SK-N-SH (cell line): ENCODE data around the gene CDK5. TPM values are rescaled to one million over a fixed set of nuclear protein-coding genes. Genes with fewer than 3 reads are reported as not detected.

Experiments used
- CTCF ChIA-PET: fragments of 300-600, 350-600 bp; formaldehyde crosslinking; extraction: SDS; loops from one replicate; lab custom pipeline; 2021; lab: Yijun Ruan, JAX
- POLR2A ChIA-PET: fragments of 350-600 bp; sonication (Branson Sonifier 250); formaldehyde crosslinking; extraction: SDS; loops from one replicate; lab custom pipeline; 2020; ENCODE audit warnings: antibody characterized with exemption, inconsistent platforms; lab: Yijun Ruan, JAX
- DNase-seq: peaks from one replicate; pipeline ENCODE4 v3.0.0; 2012
- H2AFZ ChIP-seq: fragments of 200-600 bp; sonication (generic); 2 replicates; pipeline ENCODE4 v1.8.1; 2016; ENCODE audit warnings: antibody characterized with exemption, mild to moderate bottlenecking, low read depth
- H3F3A ChIP-seq: fragments of 200-600 bp; sonication (generic); replicated peaks from 2 replicates; pipeline ENCODE3; 2016; ENCODE audit warnings: antibody characterized with exemption, mild to moderate bottlenecking; ENCODE audit not compliant: insufficient read depth
- H3K27ac ChIP-seq, 2 experiments: fragments of 200-500 bp in 1 of 2; fragments of 200-600 bp in 1 of 2; sonication (Bioruptor generic) in 1 of 2; sonication (generic), shearing (Covaris generic) in 1 of 2; 2 replicates each; pipeline versions ENCODE4 v1.5.1 to v1.6.1; 2014 to 2016; ENCODE audit warnings: low read depth in 2 of 2, inconsistent platforms in 1 of 2, low read length in 1 of 2, mild to moderate bottlenecking in 1 of 2, mixed read lengths in 1 of 2
- H3K27me3 ChIP-seq: fragments of 200-600 bp; sonication (generic), shearing (Covaris generic); 2 replicates; pipeline ENCODE4 v1.6.1; 2016; ENCODE audit warnings: mixed run types; ENCODE audit not compliant: insufficient read depth
- H3K36me3 ChIP-seq, 2 experiments: fragments of 200-500 bp in 1 of 2; fragments of 200-600 bp in 1 of 2; sonication (Bioruptor generic) in 1 of 2; sonication (generic) in 1 of 2; replicated peaks in 1 of 2; 2 replicates each; pipeline versions ENCODE3 to v1.5.1; 2014 to 2016; ENCODE audit warnings: low read length in 1 of 2, mild to moderate bottlenecking in 1 of 2; ENCODE audit not compliant: insufficient read depth in 2 of 2, control insufficient read depth in 1 of 2
- H3K4me1 ChIP-seq, 2 experiments: fragments of 200-500 bp in 1 of 2; fragments of 200-600 bp in 1 of 2; sonication (Bioruptor generic) in 1 of 2; sonication (generic), shearing (Covaris generic) in 1 of 2; 2 replicates each; pipeline versions ENCODE4 v1.5.1 to v1.6.1; 2014 to 2016; ENCODE audit warnings: low read depth in 1 of 2, low read length in 1 of 2, mixed run types in 1 of 2; ENCODE audit not compliant: insufficient read depth in 2 of 2, control insufficient read depth in 1 of 2
- H3K4me2 ChIP-seq: fragments of 200-600 bp; sonication (generic), shearing (Covaris generic); 2 replicates; pipeline ENCODE4 v1.6.1; 2017; ENCODE audit warnings: mixed run types
- H3K4me3 ChIP-seq, 2 experiments: fragments of 200-500 bp in 1 of 2; fragments of 200-600 bp in 1 of 2; sonication (Bioruptor generic) in 1 of 2; sonication (generic), shearing (Covaris generic) in 1 of 2; 2 replicates each; pipeline versions ENCODE4 v1.5.1 to v1.8.1; 2014 to 2016; ENCODE audit warnings: low read depth in 2 of 2, inconsistent platforms in 1 of 2, low read length in 1 of 2, mild to moderate bottlenecking in 1 of 2, mixed read lengths in 1 of 2, moderate library complexity in 1 of 2
- H3K79me2 ChIP-seq: fragments of 200-600 bp; sonication (generic); 2 replicates; pipeline ENCODE4 v1.8.1; 2017; ENCODE audit warnings: mild to moderate bottlenecking; ENCODE audit not compliant: insufficient read depth
- H3K9ac ChIP-seq: fragments of 200-600 bp; sonication (generic); 2 replicates; pipeline ENCODE4 v1.6.1; 2017; ENCODE audit warnings: mixed run types
- H3K9me2 ChIP-seq: fragments of 200-600 bp; sonication (generic); 2 replicates; pipeline ENCODE4 v1.6.1; 2017; ENCODE audit warnings: mixed run types
- H3K9me3 ChIP-seq: fragments of 200-600 bp; sonication (generic); 2 replicates; pipeline ENCODE4 v1.6.1; 2017; ENCODE audit warnings: mixed run types, mild to moderate bottlenecking, moderate library complexity
- H4K20me1 ChIP-seq: fragments of 200-600 bp; sonication (generic); 2 replicates; pipeline ENCODE4 v1.6.1; 2017; ENCODE audit warnings: mild to moderate bottlenecking, mixed run types; ENCODE audit not compliant: insufficient read depth
- CHD2 ChIP-seq: fragments of 150-350 bp; IDR thresholded peaks from 2 replicates; pipeline ENCODE4 v1.6.1; 2018; ENCODE audit warnings: low read length; ENCODE audit not compliant: partially characterized antibody
- ELF1 ChIP-seq: IDR thresholded peaks from 2 replicates; pipeline ENCODE4 v1.4.0; 2012
- EP300 ChIP-seq, 2 experiments: IDR thresholded peaks; 2 replicates each; pipeline versions ENCODE4 v1.4.0 to v1.6.1; 2012; ENCODE audit warnings: borderline replicate concordance in 1 of 2, low read depth in 1 of 2, low read length in 1 of 2
- JUND ChIP-seq: IDR thresholded peaks from 2 replicates; pipeline ENCODE4 v1.4.0; 2012
- MXI1 ChIP-seq: IDR thresholded peaks from 2 replicates; pipeline ENCODE4 v1.6.1; 2012; ENCODE audit warnings: mild to moderate bottlenecking, low read depth, low read length, improper control_type of control experiment
- RAD21 ChIP-seq: IDR thresholded peaks from 2 replicates; pipeline ENCODE4 v1.6.1; 2012; ENCODE audit warnings: mild to moderate bottlenecking, low read length
- SIN3A ChIP-seq: IDR thresholded peaks from 2 replicates; pipeline ENCODE4 v1.6.1; 2012; ENCODE audit warnings: low read depth, mild to moderate bottlenecking, low read length, moderate library complexity, borderline replicate concordance
- SMC3 ChIP-seq: IDR thresholded peaks from 2 replicates; pipeline ENCODE4 v1.6.1; 2012; ENCODE audit warnings: low read depth, low read length, improper control_type of control experiment
- TEAD4 ChIP-seq: IDR thresholded peaks from 2 replicates; pipeline ENCODE4 v1.4.0; 2012; ENCODE audit warnings: mild to moderate bottlenecking, borderline replicate concordance; ENCODE audit not compliant: insufficient read depth
- YY1 ChIP-seq: IDR thresholded peaks from 2 replicates; pipeline ENCODE4 v1.4.0; 2012; ENCODE audit warnings: low read depth, mild to moderate bottlenecking
- WGBS: methylation state at CpG from one replicate; pipeline ENCODE4 v1.1.6; 2017; ENCODE audit warnings: low lambda C conversion rate; 5-methylcytosine and 5-hydroxymethylcytosine counted together
- polyA plus RNA-seq, 3 experiments: library from polyadenylated mRNA; depleted of rRNA; stranded (reverse); fragments of >200 nt; gene quantifications; 2 replicates each; pipeline ENCODE4 v1.2.3, GENCODE V29; 2012
- TF ChIP-seq, protein P1 (sequence below): fragments of 200-600 bp; sonication (generic); IDR thresholded peaks from 2 replicates; pipeline ENCODE4 v1.6.1; 2017; ENCODE audit warnings: antibody characterized with exemption, mild to moderate bottlenecking, moderate library complexity
- TF ChIP-seq, protein P2 (sequence below): IDR thresholded peaks from 2 replicates; pipeline ENCODE4; 2012
- TF ChIP-seq, protein P3 (sequence below): fragments of 150-350 bp; IDR thresholded peaks from 2 replicates; pipeline ENCODE4 v1.6.1; 2017; ENCODE audit warnings: antibody characterized with exemption, low read length, low read depth, borderline replicate concordance
- TF ChIP-seq, protein P4 (sequence below): IDR thresholded peaks from 2 replicates; pipeline ENCODE4 v1.4.0; 2012; ENCODE audit warnings: low read depth

The CDK5 gene
- polyA plus RNA-seq, 1 of the 3 experiments (the other 2 are of a cell fraction), result 125 TPM

DNA sequence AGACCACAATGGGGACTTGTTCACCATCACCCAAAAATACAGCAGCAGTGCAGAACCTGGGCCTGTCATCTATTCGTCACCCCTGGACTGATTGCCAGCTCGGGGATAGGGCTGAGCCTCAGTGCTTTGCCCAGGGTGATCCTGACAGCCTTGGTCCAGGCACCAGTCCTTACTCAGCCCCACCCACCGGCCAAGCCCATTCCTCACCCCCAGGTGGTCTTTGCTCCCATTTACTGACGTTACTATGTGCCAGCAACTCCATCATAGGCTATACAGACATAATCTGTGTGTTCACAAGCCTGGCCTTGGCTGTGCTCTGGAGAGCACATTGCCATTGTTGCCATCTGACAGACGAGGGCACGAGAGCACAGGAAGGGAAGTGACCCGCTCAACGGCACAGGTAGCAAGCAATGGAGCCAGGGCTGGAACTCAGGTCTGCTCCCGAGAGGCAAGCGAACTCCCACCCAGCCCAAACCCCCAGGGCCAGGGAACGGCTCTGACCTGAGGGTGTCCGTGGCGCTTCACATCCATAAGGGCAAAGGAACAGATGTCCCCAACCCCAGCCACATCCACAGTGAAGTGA is 40.2 kb downstream of the CDK5 start (continued):
- TF ChIP-seq, protein P1, sequence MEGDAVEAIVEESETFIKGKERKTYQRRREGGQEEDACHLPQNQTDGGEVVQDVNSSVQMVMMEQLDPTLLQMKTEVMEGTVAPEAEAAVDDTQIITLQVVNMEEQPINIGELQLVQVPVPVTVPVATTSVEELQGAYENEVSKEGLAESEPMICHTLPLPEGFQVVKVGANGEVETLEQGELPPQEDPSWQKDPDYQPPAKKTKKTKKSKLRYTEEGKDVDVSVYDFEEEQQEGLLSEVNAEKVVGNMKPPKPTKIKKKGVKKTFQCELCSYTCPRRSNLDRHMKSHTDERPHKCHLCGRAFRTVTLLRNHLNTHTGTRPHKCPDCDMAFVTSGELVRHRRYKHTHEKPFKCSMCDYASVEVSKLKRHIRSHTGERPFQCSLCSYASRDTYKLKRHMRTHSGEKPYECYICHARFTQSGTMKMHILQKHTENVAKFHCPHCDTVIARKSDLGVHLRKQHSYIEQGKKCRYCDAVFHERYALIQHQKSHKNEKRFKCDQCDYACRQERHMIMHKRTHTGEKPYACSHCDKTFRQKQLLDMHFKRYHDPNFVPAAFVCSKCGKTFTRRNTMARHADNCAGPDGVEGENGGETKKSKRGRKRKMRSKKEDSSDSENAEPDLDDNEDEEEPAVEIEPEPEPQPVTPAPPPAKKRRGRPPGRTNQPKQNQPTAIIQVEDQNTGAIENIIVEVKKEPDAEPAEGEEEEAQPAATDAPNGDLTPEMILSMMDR, result no peak

DNA sequence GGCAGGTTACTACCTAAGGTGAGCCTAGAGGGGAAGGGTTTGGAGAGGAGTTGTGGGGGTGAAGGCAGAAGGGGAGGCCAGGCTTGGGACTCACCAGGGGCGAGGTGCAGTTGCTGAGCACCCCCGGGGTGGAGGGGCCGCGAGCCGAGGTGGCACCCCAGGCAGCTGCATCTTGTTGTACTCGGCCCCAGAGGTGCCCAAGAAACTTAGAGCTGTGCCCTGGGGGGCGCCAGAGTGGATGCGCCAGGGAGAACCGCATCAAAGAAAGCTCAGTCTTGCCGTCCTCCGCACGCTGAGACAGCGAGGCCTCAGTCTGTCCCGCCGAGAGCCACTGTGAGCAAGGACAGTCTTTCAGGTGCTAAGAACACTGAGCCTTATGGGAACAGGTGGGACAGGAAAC is 40.8 kb downstream of the CDK5 start:
- ChIA-PET CTCF (interaction anchor here (0.6 to 8.3 kb wide), 25 partner anchors 11 to 599 kb away, joined by 3 to 107 read pairs (median 16); partner anchors contain the start of genes ABCB8, AGAP3, NOS3 and TMUB1), POLR2A (interaction anchor here (1.1 kb wide), 1 partner anchor 11 kb away, joined by 3 read pairs; the partner anchor contains the start of gene ABCB8)
- Histone ChIP-seq H3K27me3 (peaks cover 15% of the 10 kb centered on the region; the same call in 1 of the 2 replicates), H3K36me3 (no peaks in the 10 kb centered on the region), H3F3A (no peaks in the 10 kb centered on the region), H3K79me2 (no peaks in the 10 kb centered on the region), H3K9me3 (no peaks in the 10 kb centered on the region), H3K9ac (no peak overlapping the region), H2AFZ (no peak overlapping the region), H4K20me1 (no peaks in the 10 kb centered on the region), H3K27ac (no peak overlapping the region), H3K4me2 (no peak overlapping the region), H3K4me3 (no peak overlapping the region), H3K9me2 (no peaks in the 10 kb centered on the region), H3K4me1 (peaks cover 0 to 31% of the 10 kb centered on the region in 2 experiments; a peak in 1 of 4 replicates)
- 95% methylated on average over 15 of the region's 15 CpGs for WGBS
- no peak for DNase-seq
- TF ChIP-seq EP300 (IDR thresholded peaks at IDR 0.05; ENCODE audit: borderline replicate concordance in 1 of 2, low read depth in 1 of 2, low read length in 1 of 2) (no peak), SIN3A (no peak), TEAD4 (no peak), ELF1 (no peak), JUND (no peak), YY1 (no peak), CHD2 (no peak), SMC3 (no peak), MXI1 (no peak), RAD21 (no peak)
- TF ChIP-seq, protein P2, sequence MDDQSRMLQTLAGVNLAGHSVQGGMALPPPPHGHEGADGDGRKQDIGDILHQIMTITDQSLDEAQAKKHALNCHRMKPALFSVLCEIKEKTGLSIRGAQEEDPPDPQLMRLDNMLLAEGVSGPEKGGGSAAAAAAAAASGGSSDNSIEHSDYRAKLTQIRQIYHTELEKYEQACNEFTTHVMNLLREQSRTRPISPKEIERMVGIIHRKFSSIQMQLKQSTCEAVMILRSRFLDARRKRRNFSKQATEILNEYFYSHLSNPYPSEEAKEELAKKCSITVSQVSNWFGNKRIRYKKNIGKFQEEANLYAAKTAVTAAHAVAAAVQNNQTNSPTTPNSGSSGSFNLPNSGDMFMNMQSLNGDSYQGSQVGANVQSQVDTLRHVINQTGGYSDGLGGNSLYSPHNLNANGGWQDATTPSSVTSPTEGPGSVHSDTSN, result no peak
- TF ChIP-seq, protein P3, sequence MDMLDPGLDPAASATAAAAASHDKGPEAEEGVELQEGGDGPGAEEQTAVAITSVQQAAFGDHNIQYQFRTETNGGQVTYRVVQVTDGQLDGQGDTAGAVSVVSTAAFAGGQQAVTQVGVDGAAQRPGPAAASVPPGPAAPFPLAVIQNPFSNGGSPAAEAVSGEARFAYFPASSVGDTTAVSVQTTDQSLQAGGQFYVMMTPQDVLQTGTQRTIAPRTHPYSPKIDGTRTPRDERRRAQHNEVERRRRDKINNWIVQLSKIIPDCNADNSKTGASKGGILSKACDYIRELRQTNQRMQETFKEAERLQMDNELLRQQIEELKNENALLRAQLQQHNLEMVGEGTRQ, result no peak
- TF ChIP-seq, protein P4, sequence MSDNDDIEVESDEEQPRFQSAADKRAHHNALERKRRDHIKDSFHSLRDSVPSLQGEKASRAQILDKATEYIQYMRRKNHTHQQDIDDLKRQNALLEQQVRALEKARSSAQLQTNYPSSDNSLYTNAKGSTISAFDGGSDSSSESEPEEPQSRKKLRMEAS, result no peak
